WI38 (cell line): ENCODE data around the gene AIP.
A peak's percentile ranks its signal among the peaks of the same experiment; 100 is the strongest.

Experiments used
- H3K4me3 ChIP-seq: 2 replicates; pipeline ENCODE4 v1.5.1; 2011; ENCODE audit warnings: low read depth, mild to moderate bottlenecking, control low read depth, low read length
- TF ChIP-seq, protein P1 (sequence below): IDR thresholded peaks from 2 replicates; pipeline ENCODE4 v1.5.1; 2012; ENCODE audit warnings: low read depth, mild to moderate bottlenecking, control low read depth, low read length

Gene AIP

DNA sequence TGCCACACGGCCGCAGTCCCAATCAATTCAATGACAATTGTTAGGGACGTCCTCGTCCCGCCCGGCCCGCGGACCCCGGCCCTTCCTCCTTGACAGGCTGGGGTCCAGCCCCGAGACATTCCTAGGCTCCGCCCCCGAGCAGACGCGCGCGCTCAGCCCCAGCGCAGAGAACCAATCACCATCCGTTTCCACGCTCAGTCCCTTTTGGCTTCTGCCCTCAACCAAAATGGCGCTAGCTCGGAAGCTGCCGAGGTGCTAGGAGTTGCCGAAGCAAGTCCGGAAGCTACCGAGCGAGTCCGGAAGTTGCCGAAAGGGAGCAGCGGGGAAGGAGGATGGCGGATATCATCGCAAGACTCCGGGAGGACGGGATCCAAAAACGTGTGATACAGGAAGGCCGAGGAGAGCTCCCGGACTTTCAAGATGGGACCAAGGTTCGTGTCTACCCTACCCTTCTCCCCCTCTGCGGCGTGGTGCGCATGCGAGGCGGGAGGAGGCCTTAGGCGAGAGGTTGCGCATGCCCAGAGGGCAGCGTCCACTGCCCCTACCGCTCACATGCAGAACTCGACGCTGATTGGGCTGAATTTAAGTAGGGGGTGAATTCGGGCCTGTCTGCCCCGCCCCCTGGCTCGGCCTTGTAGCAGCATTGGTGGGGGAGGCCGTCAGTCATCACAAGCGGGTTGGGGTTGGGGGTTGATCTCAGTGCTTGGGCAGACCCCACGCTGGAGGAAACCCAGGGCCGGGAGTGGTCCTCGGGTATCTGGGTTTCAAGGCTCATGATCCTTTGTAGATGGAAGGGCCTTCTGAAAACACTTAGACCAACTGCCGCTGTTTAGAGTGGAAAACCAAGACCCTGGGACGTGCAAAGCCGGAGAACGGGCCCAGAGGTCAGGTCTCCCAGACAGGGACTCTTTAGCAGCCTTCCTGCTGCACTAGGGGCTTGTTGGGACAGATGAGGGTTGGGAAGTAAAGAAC, at the start of gene AIP:
Gene AIP (plus strand): TSS at position 200 of the 972 bp plus-strand sequence. CDS start 133 bp downstream, at position 333.
- TF ChIP-seq, protein P1, sequence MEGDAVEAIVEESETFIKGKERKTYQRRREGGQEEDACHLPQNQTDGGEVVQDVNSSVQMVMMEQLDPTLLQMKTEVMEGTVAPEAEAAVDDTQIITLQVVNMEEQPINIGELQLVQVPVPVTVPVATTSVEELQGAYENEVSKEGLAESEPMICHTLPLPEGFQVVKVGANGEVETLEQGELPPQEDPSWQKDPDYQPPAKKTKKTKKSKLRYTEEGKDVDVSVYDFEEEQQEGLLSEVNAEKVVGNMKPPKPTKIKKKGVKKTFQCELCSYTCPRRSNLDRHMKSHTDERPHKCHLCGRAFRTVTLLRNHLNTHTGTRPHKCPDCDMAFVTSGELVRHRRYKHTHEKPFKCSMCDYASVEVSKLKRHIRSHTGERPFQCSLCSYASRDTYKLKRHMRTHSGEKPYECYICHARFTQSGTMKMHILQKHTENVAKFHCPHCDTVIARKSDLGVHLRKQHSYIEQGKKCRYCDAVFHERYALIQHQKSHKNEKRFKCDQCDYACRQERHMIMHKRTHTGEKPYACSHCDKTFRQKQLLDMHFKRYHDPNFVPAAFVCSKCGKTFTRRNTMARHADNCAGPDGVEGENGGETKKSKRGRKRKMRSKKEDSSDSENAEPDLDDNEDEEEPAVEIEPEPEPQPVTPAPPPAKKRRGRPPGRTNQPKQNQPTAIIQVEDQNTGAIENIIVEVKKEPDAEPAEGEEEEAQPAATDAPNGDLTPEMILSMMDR: no peak
- peak within 1 kb of the TSS; percentile 69 for H3K4me3 ChIP-seq

DNA sequence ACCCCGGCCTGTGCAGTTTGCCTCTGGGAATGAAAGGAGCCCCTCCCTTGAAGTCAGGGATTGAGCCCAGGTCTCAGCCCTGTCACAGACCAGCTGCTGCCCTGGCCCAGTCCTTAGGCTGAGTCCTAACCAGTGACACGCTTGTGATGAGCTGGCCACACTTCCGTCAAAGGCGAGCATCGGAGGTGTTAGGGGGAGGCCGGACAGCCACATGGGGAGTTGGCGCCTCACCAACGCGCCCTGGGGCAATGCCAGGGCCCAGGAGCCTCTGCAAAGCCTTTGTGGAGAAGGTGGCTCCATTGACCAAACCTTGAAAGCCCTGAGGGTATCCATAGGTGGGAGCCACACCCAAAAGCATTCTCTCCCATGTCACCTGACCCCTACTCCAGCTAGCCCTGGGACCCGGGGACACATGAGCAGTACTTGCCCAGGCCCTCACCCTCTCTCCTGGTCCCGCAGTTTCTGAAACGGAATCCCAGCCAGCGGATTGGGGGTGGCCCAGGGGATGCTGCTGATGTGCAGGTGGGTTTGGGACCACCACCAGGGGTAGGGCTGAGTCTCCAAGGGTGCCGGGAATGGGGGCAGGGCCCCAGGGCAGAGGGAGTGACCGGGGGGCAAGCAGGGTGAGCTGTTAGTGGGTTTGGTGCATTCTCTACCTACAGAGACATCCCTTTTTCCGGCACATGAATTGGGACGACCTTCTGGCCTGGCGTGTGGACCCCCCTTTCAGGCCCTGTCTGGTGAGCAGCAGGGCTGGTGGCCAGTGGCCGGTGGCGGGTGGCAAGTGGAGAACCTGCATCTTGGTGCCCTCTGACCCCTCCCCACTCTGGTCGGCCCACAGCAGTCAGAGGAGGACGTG, 49.1 kb upstream of the AIP start:
- TF ChIP-seq, protein P1: no peak
- H3K4me3 ChIP-seq: no peak overlapping the region

DNA sequence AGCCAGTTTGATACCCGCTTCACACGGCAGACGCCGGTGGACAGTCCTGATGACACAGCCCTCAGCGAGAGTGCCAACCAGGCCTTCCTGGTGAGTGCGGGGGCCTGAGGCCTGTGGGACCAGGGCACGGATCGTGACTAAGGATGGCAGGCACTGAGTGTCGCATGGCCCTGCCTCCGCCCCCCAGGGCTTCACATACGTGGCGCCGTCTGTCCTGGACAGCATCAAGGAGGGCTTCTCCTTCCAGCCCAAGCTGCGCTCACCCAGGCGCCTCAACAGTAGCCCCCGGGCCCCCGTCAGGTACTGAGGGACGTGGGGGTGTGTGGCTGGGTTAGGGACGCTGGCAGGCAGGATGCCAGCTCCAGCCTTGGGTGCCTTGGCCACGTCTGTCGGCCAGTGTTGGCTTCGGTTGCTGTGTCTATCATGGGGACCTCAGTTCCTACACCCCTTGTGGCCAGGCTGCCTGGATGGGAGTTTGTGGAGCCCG, 48.4 kb upstream of the AIP start:
- TF ChIP-seq, protein P1: no peak
- no peak overlapping the region for H3K4me3 ChIP-seq

DNA sequence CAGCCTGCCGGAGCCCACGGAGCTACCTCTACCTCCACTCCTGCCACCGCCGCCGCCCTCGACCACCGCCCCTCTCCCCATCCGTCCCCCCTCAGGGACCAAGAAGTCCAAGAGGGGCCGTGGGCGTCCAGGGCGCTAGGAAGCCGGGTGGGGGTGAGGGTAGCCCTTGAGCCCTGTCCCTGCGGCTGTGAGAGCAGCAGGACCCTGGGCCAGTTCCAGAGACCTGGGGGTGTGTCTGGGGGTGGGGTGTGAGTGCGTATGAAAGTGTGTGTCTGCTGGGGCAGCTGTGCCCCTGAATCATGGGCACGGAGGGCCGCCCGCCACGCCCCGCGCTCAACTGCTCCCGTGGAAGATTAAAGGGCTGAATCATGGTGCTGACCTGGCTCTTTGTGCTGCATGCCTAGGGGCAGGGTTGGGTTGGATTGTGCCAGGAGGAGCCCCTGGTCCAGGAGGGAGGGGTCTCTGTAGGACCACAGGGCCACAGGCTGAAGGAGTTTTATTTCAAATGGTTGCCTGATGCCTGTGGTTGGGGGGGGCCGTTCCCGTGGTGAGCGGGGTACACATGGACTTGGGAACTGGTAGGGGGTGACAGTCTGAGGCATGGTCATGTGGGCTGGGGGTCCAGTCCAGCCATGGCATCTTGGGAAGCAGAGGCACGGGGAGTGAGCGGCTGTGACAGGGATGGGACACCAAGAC, 47.6 kb upstream of the AIP start:
- H3K4me3 ChIP-seq: no peak overlapping the region
- TF ChIP-seq, protein P1: no peak

DNA sequence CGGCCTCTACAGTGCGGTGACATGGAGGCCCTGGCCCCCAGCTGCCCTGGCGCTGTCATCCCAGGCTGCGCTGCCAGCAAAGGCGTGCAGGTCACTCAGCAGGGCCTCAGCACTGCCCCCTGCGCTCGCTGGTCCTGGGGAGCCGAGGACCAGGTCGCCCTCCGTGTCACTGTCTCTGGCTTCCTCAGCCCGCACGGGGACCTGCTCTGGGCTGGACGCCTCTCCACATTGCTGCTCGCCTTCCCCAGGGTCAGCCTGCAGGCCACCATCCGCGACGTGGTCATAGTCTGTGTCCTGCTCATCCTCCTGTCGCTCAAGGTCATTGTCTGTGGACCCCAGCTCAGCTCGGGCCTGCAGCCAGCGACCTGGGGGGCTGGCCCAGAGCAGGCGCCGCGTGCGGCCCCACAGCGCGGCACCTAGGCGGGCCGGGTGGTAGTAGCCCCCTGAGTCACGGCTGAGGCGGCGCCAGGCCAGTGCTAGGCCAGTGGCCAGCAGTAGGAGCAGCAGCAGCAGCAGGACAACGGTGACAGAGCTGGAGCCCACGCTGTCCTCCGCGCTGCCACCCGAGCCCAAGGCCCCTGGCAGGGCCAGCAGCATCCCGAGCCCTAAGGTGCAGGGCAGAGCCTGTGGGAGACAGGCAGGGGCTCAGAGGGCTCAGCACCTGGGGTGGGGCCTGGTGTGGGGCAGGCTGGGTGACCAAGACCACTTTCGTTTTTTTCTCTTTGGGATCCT, 46.9 kb upstream of the AIP start:
- TF ChIP-seq, protein P1: no peak
- H3K4me3 ChIP-seq: no peak overlapping the region

DNA sequence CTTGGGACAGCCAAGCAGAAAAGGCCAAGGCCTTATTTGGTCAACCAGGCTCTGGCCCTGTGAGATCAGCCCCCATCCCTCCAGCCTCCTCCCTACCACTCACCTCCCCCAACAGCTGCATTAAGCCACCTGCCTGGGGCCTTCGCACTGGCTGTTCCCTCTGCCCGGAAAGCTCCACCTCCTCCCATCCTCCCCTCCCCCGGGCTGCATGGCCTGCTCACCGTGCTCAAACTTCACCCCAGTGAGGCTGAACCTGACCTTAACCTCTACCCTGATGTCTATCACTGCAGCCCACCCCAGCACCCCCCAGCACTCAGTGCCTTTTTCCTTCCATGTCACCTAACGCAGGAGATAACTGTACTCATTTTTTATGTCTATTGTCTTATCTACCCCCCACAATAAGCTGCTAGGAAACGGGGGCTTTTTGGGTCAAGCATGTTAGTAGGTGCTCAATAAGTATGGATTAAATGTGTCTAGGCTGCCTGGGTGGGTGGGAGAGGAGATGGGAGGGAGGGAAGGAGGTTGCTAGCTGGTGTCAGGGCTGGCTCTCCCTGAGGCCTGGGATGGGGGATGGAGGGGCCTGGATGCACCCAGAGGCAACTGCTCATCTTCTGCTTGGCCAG, 46.3 kb upstream of the AIP start:
- TF ChIP-seq, protein P1: no peak
- no peak overlapping the region for H3K4me3 ChIP-seq
